Measurements from ENCODE around the gene SPIN1. TPM values are rescaled to one million over a fixed set of nuclear protein-coding genes. Genes with fewer than 3 reads are reported as not detected.

Gene SPIN1
- total and polyA plus RNA-seq, 2 experiments from 2014 or later: 59.8 to 119 TPM

DNA sequence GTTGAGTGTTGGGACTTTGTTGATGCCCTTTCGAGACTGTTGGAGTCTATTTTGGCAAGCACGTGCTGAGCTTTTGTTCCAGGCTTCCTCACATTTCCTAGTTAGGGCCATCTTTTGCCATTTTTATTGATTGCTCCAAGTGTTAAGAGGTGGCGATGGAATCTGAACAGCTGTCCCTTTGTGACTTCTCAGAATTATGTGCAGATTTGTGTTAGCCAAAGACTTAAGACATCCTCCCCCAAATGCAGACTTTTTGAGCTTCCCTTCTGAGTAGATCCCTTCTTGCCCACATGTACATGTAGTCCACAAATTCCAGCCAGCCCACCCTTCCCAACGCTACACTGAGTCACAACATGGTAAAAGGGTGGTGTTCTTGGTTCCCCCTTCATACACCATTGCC, 59.2 kb downstream of the SPIN1 start:
- Histone ChIP-seq H2AFZ (no peak overlapping the region), H3K36me3 (replicated peaks; ENCODE audit: insufficient read depth, low read depth) (no peaks in the 10 kb centered on the region), H3K27me3 (no peaks in the 10 kb centered on the region), H3K4me3 (no peak overlapping the region), H3K4me2 (no peak overlapping the region), H3K79me2 (peaks cover 98% of the 10 kb centered on the region), H3K9me3 (ENCODE audit: low read depth) (no peaks in the 10 kb centered on the region), H3K9me2 (replicated peaks; ENCODE audit: insufficient read depth) (no peaks in the 10 kb centered on the region), H3K4me1 (ENCODE audit: insufficient read depth) (no peaks in the 10 kb centered on the region), H3K27ac (no peak overlapping the region), H4K20me1 (ENCODE audit: insufficient read depth, poor library complexity, severe bottlenecking) (peaks cover 43% of the 10 kb centered on the region)
- 97% methylated on average over 4 of the region's 4 CpGs for WGBS (ENCODE audit: low lambda C conversion rate, missing lambda C conversion rate)
- TF ChIP-seq EZH2 (IDR thresholded peaks at IDR 0.05; ENCODE audit: borderline replicate concordance): no peak
- TF ChIP-seq, protein P1, sequence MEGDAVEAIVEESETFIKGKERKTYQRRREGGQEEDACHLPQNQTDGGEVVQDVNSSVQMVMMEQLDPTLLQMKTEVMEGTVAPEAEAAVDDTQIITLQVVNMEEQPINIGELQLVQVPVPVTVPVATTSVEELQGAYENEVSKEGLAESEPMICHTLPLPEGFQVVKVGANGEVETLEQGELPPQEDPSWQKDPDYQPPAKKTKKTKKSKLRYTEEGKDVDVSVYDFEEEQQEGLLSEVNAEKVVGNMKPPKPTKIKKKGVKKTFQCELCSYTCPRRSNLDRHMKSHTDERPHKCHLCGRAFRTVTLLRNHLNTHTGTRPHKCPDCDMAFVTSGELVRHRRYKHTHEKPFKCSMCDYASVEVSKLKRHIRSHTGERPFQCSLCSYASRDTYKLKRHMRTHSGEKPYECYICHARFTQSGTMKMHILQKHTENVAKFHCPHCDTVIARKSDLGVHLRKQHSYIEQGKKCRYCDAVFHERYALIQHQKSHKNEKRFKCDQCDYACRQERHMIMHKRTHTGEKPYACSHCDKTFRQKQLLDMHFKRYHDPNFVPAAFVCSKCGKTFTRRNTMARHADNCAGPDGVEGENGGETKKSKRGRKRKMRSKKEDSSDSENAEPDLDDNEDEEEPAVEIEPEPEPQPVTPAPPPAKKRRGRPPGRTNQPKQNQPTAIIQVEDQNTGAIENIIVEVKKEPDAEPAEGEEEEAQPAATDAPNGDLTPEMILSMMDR (IDR thresholded peaks at IDR 0.05; ENCODE audit: poor library complexity): no peak
- no peak for TF ChIP-seq EZH2phosphoT487 (IDR thresholded peaks at IDR 0.05; ENCODE audit: low read depth, severe bottlenecking, unreplicated experiment)
- no peak for DNase-seq (ENCODE audit: low spot score)

DNA sequence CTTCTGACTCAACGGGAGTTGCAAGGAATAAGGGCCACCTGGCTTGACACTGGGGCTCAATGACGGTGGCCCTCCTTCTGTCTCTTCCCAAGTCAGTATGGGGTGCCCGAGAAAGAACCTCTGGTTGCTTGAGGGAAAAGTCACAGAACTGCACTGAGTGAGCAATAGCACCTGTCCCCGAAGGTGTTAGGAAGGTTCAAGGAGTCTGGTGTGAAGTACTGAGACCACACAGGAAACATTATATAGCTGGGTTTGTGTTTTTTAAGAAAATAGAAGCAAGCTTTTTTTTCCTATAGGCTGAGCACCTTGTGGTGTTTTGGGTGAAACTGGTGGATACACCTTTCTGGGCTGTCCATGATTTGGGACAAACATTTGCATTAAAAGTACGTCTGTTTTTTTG, 62.9 kb downstream of the SPIN1 start:
- Histone ChIP-seq H3K4me3 (no peak overlapping the region), H3K9me2 (replicated peaks; ENCODE audit: insufficient read depth) (no peaks in the 10 kb centered on the region), H3K4me2 (no peak overlapping the region), H3K27ac (no peak overlapping the region), H3K36me3 (replicated peaks; ENCODE audit: insufficient read depth, low read depth) (no peaks in the 10 kb centered on the region), H3K27me3 (no peaks in the 10 kb centered on the region), H3K9me3 (ENCODE audit: low read depth) (no peaks in the 10 kb centered on the region), H3K79me2 (peaks cover 82% of the 10 kb centered on the region), H4K20me1 (ENCODE audit: insufficient read depth, poor library complexity, severe bottlenecking) (peaks cover 19% of the 10 kb centered on the region), H3K4me1 (ENCODE audit: insufficient read depth) (no peaks in the 10 kb centered on the region), H2AFZ (no peak overlapping the region)
- 97% methylated on average over 5 of the region's 5 CpGs for WGBS (ENCODE audit: low lambda C conversion rate, missing lambda C conversion rate)
- no peak for DNase-seq (ENCODE audit: low spot score)
- no peak for TF ChIP-seq EZH2phosphoT487 (IDR thresholded peaks at IDR 0.05; ENCODE audit: low read depth, severe bottlenecking, unreplicated experiment)
- TF ChIP-seq, protein P1 (IDR thresholded peaks at IDR 0.05; ENCODE audit: poor library complexity): no peak
- no peak for TF ChIP-seq EZH2 (IDR thresholded peaks at IDR 0.05; ENCODE audit: borderline replicate concordance)

DNA sequence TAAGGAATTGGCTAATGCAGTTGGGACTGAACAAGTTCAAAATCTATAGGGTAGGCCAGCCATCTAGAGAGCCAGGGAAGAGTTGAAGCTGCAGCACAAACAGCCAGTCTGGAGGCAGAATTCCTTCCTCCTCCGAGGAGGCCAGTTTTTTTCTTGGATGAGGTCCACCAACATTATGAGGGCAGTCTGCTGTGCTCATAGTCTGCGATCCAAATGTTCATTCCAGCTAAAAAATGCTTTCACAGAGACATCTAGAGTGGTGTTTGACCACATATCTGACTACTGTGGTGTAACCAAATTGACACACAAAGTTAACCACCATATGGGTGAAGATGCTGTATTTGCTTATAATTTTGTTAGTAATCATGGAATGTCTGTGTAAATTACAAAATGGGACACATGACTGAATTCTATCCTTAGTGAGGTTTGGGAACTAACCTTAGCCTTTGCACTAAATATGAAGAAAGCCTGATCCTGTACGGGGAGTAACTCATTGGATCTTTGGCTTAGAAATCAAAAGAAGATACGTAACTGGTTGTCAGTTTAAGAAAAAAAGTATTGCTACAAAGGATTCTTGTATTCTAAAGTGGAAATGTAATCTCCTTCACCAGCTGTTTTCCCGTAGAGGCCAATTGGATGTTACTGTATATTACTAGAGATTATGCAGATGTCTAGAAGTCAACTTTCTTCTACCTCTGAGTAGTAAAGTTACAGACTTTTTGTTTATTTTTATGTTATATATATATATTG, 70.6 kb downstream of the SPIN1 start:
- Histone ChIP-seq H3K4me3 (no peak overlapping the region), H2AFZ (no peak overlapping the region), H3K27me3 (no peaks in the 10 kb centered on the region), H3K79me2 (peaks cover 83% of the 10 kb centered on the region), H3K9me3 (ENCODE audit: low read depth) (no peaks in the 10 kb centered on the region), H3K27ac (peak overlapping the region; percentile 11), H3K4me2 (no peak overlapping the region), H3K4me1 (ENCODE audit: insufficient read depth) (peaks cover 8% of the 10 kb centered on the region), H3K36me3 (replicated peaks; ENCODE audit: insufficient read depth, low read depth) (no peaks in the 10 kb centered on the region), H3K9me2 (replicated peaks; ENCODE audit: insufficient read depth) (no peaks in the 10 kb centered on the region), H4K20me1 (ENCODE audit: insufficient read depth, poor library complexity, severe bottlenecking) (no peaks in the 10 kb centered on the region)
- TF ChIP-seq EZH2 (IDR thresholded peaks at IDR 0.05; ENCODE audit: borderline replicate concordance) (no peak), EZH2phosphoT487 (IDR thresholded peaks at IDR 0.05; ENCODE audit: low read depth, severe bottlenecking, unreplicated experiment) (no peak)
- TF ChIP-seq, protein P1 (IDR thresholded peaks at IDR 0.05; ENCODE audit: poor library complexity): no peak
- WGBS (ENCODE audit: low lambda C conversion rate, missing lambda C conversion rate): 75% methylated on average over 5 of the region's 5 CpGs
- no peak for DNase-seq (ENCODE audit: low spot score)

Data from hepatocyte (in vitro differentiated cells).